ENCODE measurements around the gene SF3B6.
"Not testable (repeated sequence)": the region's sequence is repeated elsewhere in the genome, so short reads cannot be mapped to it uniquely, and the experiment has no call there.

Gene SF3B6

GRCh38 chr2:24046930-24047702 lies 29.0 kb downstream of the SF3B6 start, which contains the start of gene WDCP:
TSS of gene WDCP (minus strand) at chr2:24047391. CDS start at chr2:24039494, 7,897 bp downstream.
- H3K4me3 ChIP-seq (ENCODE audit: control insufficient read depth, low read depth, low read length): peak within 1 kb of the TSS; percentile 100
- no peak for TF ChIP-seq CTCF (IDR thresholded peaks at IDR 0.05; ENCODE audit: control insufficient read depth, insufficient read depth, low read depth, low read length, missing control alignments)
- peak; percentile 94 for DNase-seq (ENCODE audit: low read depth)

GRCh38 chr2:24046599-24046929 lies 29.6 kb downstream of the SF3B6 start:
- H3K4me3 ChIP-seq (ENCODE audit: control insufficient read depth, low read depth, low read length): peak overlapping the region; percentile 100
- no peak for TF ChIP-seq CTCF (IDR thresholded peaks at IDR 0.05; ENCODE audit: control insufficient read depth, insufficient read depth, low read depth, low read length, missing control alignments)
- no peak for DNase-seq (ENCODE audit: low read depth)

- no peak for TF ChIP-seq CTCF (IDR thresholded peaks at IDR 0.05; ENCODE audit: control insufficient read depth, insufficient read depth, low read depth, low read length, missing control alignments)
- H3K4me3 ChIP-seq (ENCODE audit: control insufficient read depth, low read depth, low read length): peak overlapping the region; percentile 0
- DNase-seq (ENCODE audit: low read depth): no peak
Observed at GRCh38 chr2:24045511-24046508, 30.3 kb downstream of the SF3B6 start.

GRCh38 chr2:24043133-24043532 lies 33.0 kb downstream of the SF3B6 start:
- not testable (repeated sequence) for DNase-seq (ENCODE audit: low read depth); H3K4me3 ChIP-seq (ENCODE audit: control insufficient read depth, low read depth, low read length)

- TF ChIP-seq CTCF (IDR thresholded peaks at IDR 0.05; ENCODE audit: control insufficient read depth, insufficient read depth, low read depth, low read length, missing control alignments): no peak
- DNase-seq (ENCODE audit: low read depth): no peak
- H3K4me3 ChIP-seq (ENCODE audit: control insufficient read depth, low read depth, low read length): no peak overlapping the region
Observed at GRCh38 chr2:24040511-24040910, 35.6 kb downstream of the SF3B6 start.

GRCh38 chr2:24038786-24039499 lies 37.2 kb downstream of the SF3B6 start:
- H3K4me3 ChIP-seq (ENCODE audit: control insufficient read depth, low read depth, low read length): no peak overlapping the region
- no peak for TF ChIP-seq CTCF (IDR thresholded peaks at IDR 0.05; ENCODE audit: control insufficient read depth, insufficient read depth, low read depth, low read length, missing control alignments)
- no peak for DNase-seq (ENCODE audit: low read depth)
